ENCODE results near the gene SLC7A10. TPM values are rescaled to one million over a fixed set of nuclear protein-coding genes. Genes with fewer than 3 reads are reported as not detected.
"Not testable (repeated sequence)": the region's sequence is repeated elsewhere in the genome, so short reads cannot be mapped to it uniquely, and the experiment has no call there.

SLC7A10 gene
- total RNA-seq, 1 donor from 2014 or later = 9.0 TPM

DNA sequence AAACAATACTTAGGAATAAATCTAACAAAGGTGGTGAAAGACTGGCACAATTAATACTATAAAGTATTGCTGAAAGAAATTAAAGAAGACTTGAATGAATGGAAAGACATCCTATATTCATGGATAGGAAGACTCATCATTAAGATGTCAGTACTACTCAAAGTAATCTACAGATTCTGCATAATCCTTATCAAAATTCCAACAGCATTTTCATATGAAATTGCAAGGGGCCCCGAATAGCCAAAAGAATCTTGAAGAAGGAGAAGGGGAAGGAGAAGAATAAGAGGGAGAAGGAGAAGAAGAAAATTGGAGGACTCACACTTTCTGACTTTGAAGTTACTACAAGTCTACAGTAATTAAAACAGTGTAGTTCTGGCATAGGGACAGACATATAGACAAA lies 57.1 kb downstream of the SLC7A10 start:
- no peak for DNase-seq (ENCODE audit: low spot score)
- ATAC-seq = no peak
- intact Hi-C loops (cut with DNase I) = no loop called here

DNA sequence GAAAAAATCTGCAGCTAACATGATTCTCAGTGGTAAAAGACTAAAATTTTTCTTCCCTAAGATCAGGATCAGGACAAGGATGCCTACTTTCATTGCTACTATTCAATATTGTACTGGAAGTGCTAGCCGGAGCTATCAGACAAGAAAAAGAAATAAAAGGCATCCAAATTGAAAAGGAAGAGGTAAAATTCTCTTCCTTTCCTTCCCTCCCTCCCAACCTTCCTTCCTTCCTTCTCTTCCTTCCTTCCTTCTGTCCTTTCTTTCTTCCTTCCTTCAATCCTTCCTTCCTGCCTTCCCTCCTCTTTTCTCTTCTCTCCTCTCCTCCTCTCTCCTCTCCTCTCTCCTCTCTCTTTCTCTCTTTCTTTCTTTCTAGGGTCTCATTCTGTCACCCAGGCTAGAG lies 58.2 kb downstream of the SLC7A10 start:
- no peak for DNase-seq (ENCODE audit: low spot score)
- ATAC-seq = no peak
- intact Hi-C loops (cut with DNase I) = no loop called here

GRCh38 chr19:33166037-33166436 lies 59.6 kb downstream of the SLC7A10 start:
- ATAC-seq; DNase-seq (ENCODE audit: low spot score); intact Hi-C loops (cut with DNase I): not testable (repeated sequence)

- DNase-seq (ENCODE audit: low spot score) (no peak), ATAC-seq (no peak)
- intact Hi-C loops (cut with DNase I) = no loop called here
These were observed 62.2 kb downstream of the SLC7A10 start for GRCh38 chr19:33163481-33163880.

DNA sequence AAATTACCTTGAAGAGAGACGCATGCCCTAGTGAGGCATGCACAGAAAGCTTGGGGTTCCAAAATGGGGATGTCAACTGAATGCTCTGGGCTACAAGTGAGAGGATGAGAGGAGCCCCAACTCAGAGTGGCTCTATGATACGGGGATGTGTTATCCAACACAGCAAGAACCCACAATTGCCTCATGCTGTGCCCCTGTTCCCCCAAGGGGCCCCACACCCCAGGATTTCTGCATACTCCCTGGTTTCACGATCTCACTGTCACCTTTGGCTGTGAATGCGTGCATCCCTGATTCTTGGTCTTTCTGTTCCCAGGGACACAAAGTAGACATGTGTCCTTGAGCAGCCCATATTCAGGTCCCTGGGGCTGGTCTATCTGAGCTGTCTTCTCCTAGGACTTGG lies 64.4 kb downstream of the SLC7A10 start:
- ATAC-seq (no peak), DNase-seq (ENCODE audit: low spot score) (no peak)
- intact Hi-C loops (cut with DNase I) = no loop called here

GRCh38 chr19:33159893-33160292 lies 65.8 kb downstream of the SLC7A10 start:
- ATAC-seq (no peak), DNase-seq (ENCODE audit: low spot score) (no peak)
- intact Hi-C loops (cut with DNase I) = no loop called here

DNA sequence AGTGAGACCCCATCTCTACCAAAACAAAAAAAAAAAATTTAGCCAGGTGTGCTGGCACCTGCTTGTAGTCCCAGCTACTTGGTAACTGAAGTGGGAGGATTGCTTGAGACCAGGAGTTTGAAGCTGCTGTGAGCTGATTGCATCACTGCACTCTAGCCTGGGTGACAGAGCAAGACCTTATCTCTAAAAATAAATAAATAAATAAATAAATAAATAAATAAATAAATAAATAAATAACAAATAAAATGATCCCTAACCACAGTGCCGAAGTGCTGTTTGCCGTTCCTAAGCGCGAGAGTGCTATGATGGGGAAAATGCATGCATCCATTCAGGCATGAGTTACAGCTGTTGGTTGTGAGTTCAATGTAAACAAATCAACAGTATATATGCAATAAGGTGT lies 66.5 kb downstream of the SLC7A10 start:
- DNase-seq (ENCODE audit: low spot score) (no peak), ATAC-seq (no peak)
- intact Hi-C loops (cut with DNase I) = no loop called here

Other genes with a start within 250 kb of the SLC7A10 start
- 4.5 TPM for gene RHPN2, start 161.0 kb downstream of the SLC7A10 start, total RNA-seq
- 9.7 TPM for gene GPATCH1, start 144.7 kb downstream of the SLC7A10 start, total RNA-seq
- gene WDR88, start 93.7 kb downstream of the SLC7A10 start, total RNA-seq = not detected
- 21.7 TPM for gene LRP3, start 31.5 kb downstream of the SLC7A10 start, total RNA-seq
- gene CEBPA, start 76.7 kb upstream of the SLC7A10 start, total RNA-seq = 20.4 TPM
- gene CEBPG, start 147.9 kb upstream of the SLC7A10 start, total RNA-seq = 21.2 TPM